Sigmoid colon (tissue), 3 donors: ENCODE data around the gene UBA7.

Experiments used
- CTCF ChIP-seq, 4 experiments: fragments of 450-650 bp in 3 of 4; fragments of 200-600 bp in 1 of 4; IDR thresholded peaks; one replicate each; pipeline ENCODE4 v1.5.1; 2016 to 2019; ENCODE audit warnings: antibody characterized with exemption in 4 of 4, mild to moderate bottlenecking in 3 of 4, moderate library complexity in 2 of 4
- POLR2A ChIP-seq, 2 donors: fragments of 450-650 bp; IDR thresholded peaks; one replicate each; pipeline ENCODE4 v1.6.1; 2016; ENCODE audit warnings: antibody characterized with exemption in 2 of 2, mild to moderate bottlenecking in 2 of 2, moderate library complexity in 2 of 2

- TF ChIP-seq POLR2A (IDR thresholded peaks at IDR 0.05) (no peak), CTCF (IDR thresholded peaks at IDR 0.05) (no peak)
These were observed 29.2 kb upstream of the UBA7 start for GRCh38 chr3:49842843-49843517.
